Hepatocyte (in vitro differentiated cells): Measurements from ENCODE around the gene TNFAIP6.

Experiments
- EZH2phosphoT487 ChIP-seq: fragments of 200-600 bp; sonication (generic); IDR thresholded peaks from one replicate; pipeline ENCODE4 v1.6.1; 2018; ENCODE audit warnings: antibody characterized with exemption, mild to moderate bottlenecking, low read depth, moderate library complexity; ENCODE audit not compliant: unreplicated experiment, severe bottlenecking
- TF ChIP-seq, protein P1 (sequence below): fragments of 200-600 bp; sonication (generic); IDR thresholded peaks from 2 replicates; pipeline ENCODE4 v1.5.1; 2016; ENCODE audit warnings: antibody characterized with exemption, mild to moderate bottlenecking; ENCODE audit not compliant: poor library complexity

GRCh38 chr2:151388011-151388410 lies 30.6 kb downstream of the TNFAIP6 start:
- TF ChIP-seq, protein P1, sequence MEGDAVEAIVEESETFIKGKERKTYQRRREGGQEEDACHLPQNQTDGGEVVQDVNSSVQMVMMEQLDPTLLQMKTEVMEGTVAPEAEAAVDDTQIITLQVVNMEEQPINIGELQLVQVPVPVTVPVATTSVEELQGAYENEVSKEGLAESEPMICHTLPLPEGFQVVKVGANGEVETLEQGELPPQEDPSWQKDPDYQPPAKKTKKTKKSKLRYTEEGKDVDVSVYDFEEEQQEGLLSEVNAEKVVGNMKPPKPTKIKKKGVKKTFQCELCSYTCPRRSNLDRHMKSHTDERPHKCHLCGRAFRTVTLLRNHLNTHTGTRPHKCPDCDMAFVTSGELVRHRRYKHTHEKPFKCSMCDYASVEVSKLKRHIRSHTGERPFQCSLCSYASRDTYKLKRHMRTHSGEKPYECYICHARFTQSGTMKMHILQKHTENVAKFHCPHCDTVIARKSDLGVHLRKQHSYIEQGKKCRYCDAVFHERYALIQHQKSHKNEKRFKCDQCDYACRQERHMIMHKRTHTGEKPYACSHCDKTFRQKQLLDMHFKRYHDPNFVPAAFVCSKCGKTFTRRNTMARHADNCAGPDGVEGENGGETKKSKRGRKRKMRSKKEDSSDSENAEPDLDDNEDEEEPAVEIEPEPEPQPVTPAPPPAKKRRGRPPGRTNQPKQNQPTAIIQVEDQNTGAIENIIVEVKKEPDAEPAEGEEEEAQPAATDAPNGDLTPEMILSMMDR = no peak
- no peak for TF ChIP-seq EZH2phosphoT487
